Heart left ventricle (tissue), 16 donors: ENCODE data around the gene CCDC8. TPM values are rescaled to one million over a fixed set of nuclear protein-coding genes. Genes with fewer than 3 reads are reported as not detected.

Experiments used
- ATAC-seq, 4 donors: fragments of 200-7000 bp; cut with Tn5 transposase; one replicate each; pipeline ENCODE4 v1.9.1; 2020 to 2022; ENCODE audit warnings: moderate library complexity in 4 of 4, mild to moderate bottlenecking in 3 of 4, moderate number of reproducible peaks in 1 of 4
- DNase-seq, 5 donors: peaks; one replicate each; pipeline ENCODE4 v3.0.0-alpha.2; 2020
- H3K27ac ChIP-seq, 12 donors: fragments of 200-600 bp; sonication (generic) in 4 of 12; one replicate each; pipeline versions ENCODE4 v1.5.0 to v1.8.0; 2016 to 2022; ENCODE audit warnings: mild to moderate bottlenecking in 2 of 12
- H3K27me3 ChIP-seq, 9 donors: fragments of 200-600 bp; sonication (generic) in 2 of 9; one replicate each; pipeline versions ENCODE4 v1.5.1 to v1.8.0; 2016 to 2022; ENCODE audit warnings: mild to moderate bottlenecking in 3 of 9
- H3K36me3 ChIP-seq, 9 donors: fragments of 200-600 bp; sonication (generic) in 2 of 9; one replicate each; pipeline versions ENCODE4 v1.5.0 to v1.8.0; 2018 to 2022; ENCODE audit warnings: mild to moderate bottlenecking in 2 of 9
- H3K4me1 ChIP-seq, 12 donors: fragments of 200-600 bp; sonication (generic) in 4 of 12; one replicate each; pipeline versions ENCODE4 v1.5.0 to v1.8.0; 2016 to 2022; ENCODE audit warnings: mild to moderate bottlenecking in 3 of 12
- H3K4me3 ChIP-seq, 12 donors: fragments of 200-600 bp; sonication (generic) in 4 of 12; one replicate each; pipeline versions ENCODE4 v1.5.0 to v1.8.0; 2017 to 2022; ENCODE audit warnings: mild to moderate bottlenecking in 9 of 12, moderate library complexity in 4 of 12
- H3K9me3 ChIP-seq, 12 donors: fragments of 200-600 bp; sonication (generic) in 4 of 12; one replicate each; pipeline versions ENCODE4 v1.5.0 to v1.8.0; 2016 to 2022; ENCODE audit warnings: mild to moderate bottlenecking in 1 of 12
- CTCF ChIP-seq, 12 donors: fragments of 200-600 bp; sonication (generic) in 4 of 12; IDR thresholded peaks; one replicate each; pipeline versions ENCODE4 v1.5.0 to v1.8.0; 2018 to 2022; ENCODE audit warnings: antibody characterized with exemption in 12 of 12, mild to moderate bottlenecking in 5 of 12
- POLR2A ChIP-seq, 2 donors: fragments of 450-650 bp; IDR thresholded peaks; one replicate each; pipeline ENCODE4 v1.6.1; 2017; ENCODE audit warnings: antibody characterized with exemption in 2 of 2, mild to moderate bottlenecking in 2 of 2, moderate library complexity in 2 of 2
- WGBS, 4 donors: extraction: QIAGEN DNeasy Blood & Tissue Kit in 2 of 4; methylation state at CpG; one replicate each; pipeline versions ENCODE4 v1.1.5 to v1.1.7; 2013 to 2018; 5-methylcytosine and 5-hydroxymethylcytosine counted together
- intact Hi-C, 10 donors: fragments of 100-400 bp; cut with DNase I; formaldehyde crosslinking; loops; one replicate each; pipeline versions ENCODE4 v1.11.1 to v1.14.2; 2022
- polyA plus RNA-seq, 2 donors: library from polyadenylated mRNA; stranded (reverse); fragments of 200-250 nt; gene quantifications; one replicate each; pipeline ENCODE4 v1.2.3, GENCODE V29; 2013
- total RNA-seq, 9 donors: library from RNA; depleted of rRNA in 2 of 9; stranded (reverse); fragments of >200 nt in 2 of 9; fragmentation: NEBNext Ultra II Directional in 3 of 9; extraction: Animal tissue kit (Norgen Biotek cat#: 25700) in 3 of 9; gene quantifications; one replicate each; pipeline versions ENCODE4 v1.1.0 to v1.2.4, GENCODE V29; 2016 to 2023
- donor health status: ischemic (EF 13 %, LVEDD 7.1; RV severe dilation, severe dysfunction).
- donor health status: healthy with polysubstance abuse.
- donor health status: DM: no; HTN: yes; CAD: no.
- donor health status: DM: no; HTN: no; CAD: no.
- donor health status: ischemic (EF 25% LVEDD 6.9; RV normal size, moderate dysfunction).
- donor health status: ischemic (EF 25% LVEDD 5.7; RV mildly dilated, moderate dysfunction).
- donor health status: healthy.
- donor health status: DM: yes; HTN: yes; CAD: no.
- donor health status: ischemic (EF 35%, LVEDD 5.7; RV mildly dilated, moderate dysfunction).
- donor health status: nonischemic (EF 11% LVEDD 7.7; RV severe dilation, severe dysfunction).
- donor health status: DM: yes; HTN: yes; CAD: no.
- donor health status: PGD.
- donor health status: ischemic (EF 29% LVEDD 5.4; RV normal size, mild dysfunction).
- donor health status: nonischemic (EF 23%, LVEDD 6.1; RV moderate dilation, normal function).

The CCDC8 gene
- total and polyA plus RNA-seq, 11 donors = 13.6 to 30.6 (median 23.9) TPM

DNA sequence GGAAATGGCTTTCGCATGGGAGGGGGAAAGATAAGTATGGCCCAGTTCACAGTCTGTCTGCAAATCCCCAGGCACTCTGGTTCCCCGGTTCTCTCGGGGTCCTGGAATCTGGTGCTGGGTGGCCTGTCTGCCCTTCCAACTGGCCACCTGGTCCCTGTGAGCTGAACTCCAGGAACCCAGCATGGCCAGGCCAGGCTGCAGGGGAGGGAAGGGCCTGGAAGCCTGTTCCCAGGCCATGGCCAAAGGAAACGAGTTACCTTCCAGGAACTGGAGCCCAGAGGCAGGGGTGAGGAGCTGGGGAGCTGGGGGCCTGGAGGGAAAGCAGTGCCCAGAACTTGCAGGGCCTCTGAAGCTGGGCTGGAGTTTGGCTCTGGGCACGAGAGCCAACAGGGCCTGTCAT, 34.5 kb upstream of the CCDC8 start:
- peak overlapping the region in 4 of 12 donors; percentile 10 to 72 (median 52) for H3K27ac ChIP-seq
- H3K9me3 ChIP-seq = peaks cover 0 to 11% (median 0%) of the 10 kb centered on the region in 12 donors
- H3K4me3 ChIP-seq = no peak overlapping the region
- H3K36me3 ChIP-seq = no peaks in the 10 kb centered on the region
- no peaks in the 10 kb centered on the region for H3K27me3 ChIP-seq
- peak; percentile 47 to 77 (median 58) for ATAC-seq
- TF ChIP-seq CTCF (IDR thresholded peaks at IDR 0.05) (no peak), POLR2A (IDR thresholded peaks at IDR 0.05) (no peak)
- intact Hi-C loops = no loop called here
- H3K4me1 ChIP-seq = peaks cover 0 to 20% (median 6%) of the 10 kb centered on the region in 12 donors
- peak; percentile 39 to 70 (median 54) for DNase-seq
- WGBS, 4 donors = 48 to 55% (median 50%) methylated on average over 4 to 5 of the region's 5 CpGs

- H3K27ac ChIP-seq = peak overlapping the region in 3 of 12 donors; percentile 39 to 72 (median 65)
Observed at GRCh38 chr19:46447006-46447405, 33.6 kb upstream of the CCDC8 start.

DNA sequence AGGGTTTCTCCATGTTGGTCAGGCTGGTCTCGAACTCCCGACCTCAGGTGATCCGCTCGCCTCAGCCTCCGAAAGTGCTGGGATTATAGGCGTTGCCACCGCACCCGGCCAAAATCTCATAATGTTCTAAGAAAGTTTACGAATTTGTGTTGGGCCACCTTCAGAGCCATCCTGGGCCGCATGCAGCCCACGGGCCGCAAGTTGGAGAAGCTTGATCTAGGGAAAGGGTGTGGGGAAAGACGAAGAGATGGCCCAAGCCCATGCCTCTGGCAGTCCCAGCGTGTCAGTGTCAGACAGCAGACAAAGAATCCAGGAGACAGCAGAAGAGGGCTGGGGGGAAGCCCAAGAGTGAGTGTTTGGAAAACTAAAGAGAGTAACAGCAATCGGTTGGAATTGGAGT, 32.7 kb upstream of the CCDC8 start:
- intact Hi-C loops = no loop called here
- Histone ChIP-seq H3K27ac (no peak overlapping the region), H3K27me3 (no peaks in the 10 kb centered on the region), H3K4me3 (no peak overlapping the region), H3K36me3 (no peaks in the 10 kb centered on the region), H3K4me1 (peaks cover 0 to 23% (median 7%) of the 10 kb centered on the region in 12 donors), H3K9me3 (peaks cover 0 to 11% (median 0%) of the 10 kb centered on the region in 12 donors)
- TF ChIP-seq POLR2A (IDR thresholded peaks at IDR 0.05) (no peak), CTCF (IDR thresholded peaks at IDR 0.05) (no peak)
- no peak for ATAC-seq
- DNase-seq = no peak
- WGBS, 4 donors = 87 to 91% (median 89%) methylated on average over 15 of the region's 15 CpGs

More at GRCh38 chr19:46447006-46447405, 33.6 kb upstream of the CCDC8 start:
- intact Hi-C loops = no loop called here
- H3K36me3 ChIP-seq = no peaks in the 10 kb centered on the region
- H3K4me3 ChIP-seq = no peak overlapping the region
- WGBS, 4 donors = 53 to 57% (median 54%) methylated on average over 3 of the region's 3 CpGs
- DNase-seq = no peak
- no peak for ATAC-seq
- TF ChIP-seq CTCF (IDR thresholded peaks at IDR 0.05) (no peak), POLR2A (IDR thresholded peaks at IDR 0.05) (no peak)
- H3K4me1 ChIP-seq = peaks cover 0 to 28% (median 10%) of the 10 kb centered on the region in 12 donors
- peaks cover 0 to 11% (median 0%) of the 10 kb centered on the region in 12 donors for H3K9me3 ChIP-seq
- H3K27me3 ChIP-seq = no peaks in the 10 kb centered on the region

DNA sequence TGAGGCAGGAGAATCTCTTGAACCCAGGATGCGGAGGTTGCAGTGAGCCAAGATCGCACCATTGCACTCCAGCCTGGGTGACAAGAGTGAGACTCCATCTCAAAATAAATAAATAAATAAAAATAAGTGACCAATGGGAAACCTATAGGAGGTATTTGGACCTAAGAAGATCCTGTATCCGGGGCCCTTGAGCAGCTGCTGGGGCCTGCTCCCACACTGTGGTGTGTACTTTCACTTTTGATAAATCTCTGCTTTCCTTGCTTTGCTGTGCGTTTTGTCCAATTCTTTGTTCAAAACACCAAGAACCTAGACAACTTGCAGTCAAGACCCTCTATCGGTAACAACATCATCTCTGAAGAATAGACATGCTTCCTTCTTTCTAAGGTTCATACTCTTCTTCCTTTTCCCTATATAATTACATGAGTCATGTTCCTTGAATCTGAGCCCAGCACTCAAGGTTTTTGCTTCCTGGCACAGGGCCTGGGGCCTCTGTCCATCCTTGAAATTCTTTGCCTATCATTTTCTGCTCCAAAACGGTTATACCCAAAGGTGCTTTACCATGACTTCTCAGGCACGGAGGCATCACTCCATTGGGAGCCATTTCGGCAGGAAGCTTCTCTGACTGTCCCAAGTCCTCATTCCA, 29.6 kb upstream of the CCDC8 start:
- H3K4me3 ChIP-seq = no peak overlapping the region
- WGBS, 4 donors = 55 to 63% (median 57%) methylated on average over 8 of the region's 8 CpGs
- DNase-seq (no peak), ATAC-seq (peak in 1 of 4 donors; percentile 32)
- no peaks in the 10 kb centered on the region for H3K27me3 ChIP-seq
- H3K36me3 ChIP-seq = no peaks in the 10 kb centered on the region
- peak overlapping the region in 1 of 12 donors; percentile 18 for H3K27ac ChIP-seq
- peaks cover 0 to 19% (median 7%) of the 10 kb centered on the region in 12 donors for H3K4me1 ChIP-seq
- intact Hi-C loops = no loop called here
- no peaks in the 10 kb centered on the region for H3K9me3 ChIP-seq
- no peak for TF ChIP-seq CTCF (IDR thresholded peaks at IDR 0.05)
- TF ChIP-seq POLR2A (IDR thresholded peaks at IDR 0.05) = no peak
